Measurements from ENCODE around the gene TMEM252.

The TMEM252 gene, protein sequence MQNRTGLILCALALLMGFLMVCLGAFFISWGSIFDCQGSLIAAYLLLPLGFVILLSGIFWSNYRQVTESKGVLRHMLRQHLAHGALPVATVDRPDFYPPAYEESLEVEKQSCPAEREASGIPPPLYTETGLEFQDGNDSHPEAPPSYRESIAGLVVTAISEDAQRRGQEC

DNA sequence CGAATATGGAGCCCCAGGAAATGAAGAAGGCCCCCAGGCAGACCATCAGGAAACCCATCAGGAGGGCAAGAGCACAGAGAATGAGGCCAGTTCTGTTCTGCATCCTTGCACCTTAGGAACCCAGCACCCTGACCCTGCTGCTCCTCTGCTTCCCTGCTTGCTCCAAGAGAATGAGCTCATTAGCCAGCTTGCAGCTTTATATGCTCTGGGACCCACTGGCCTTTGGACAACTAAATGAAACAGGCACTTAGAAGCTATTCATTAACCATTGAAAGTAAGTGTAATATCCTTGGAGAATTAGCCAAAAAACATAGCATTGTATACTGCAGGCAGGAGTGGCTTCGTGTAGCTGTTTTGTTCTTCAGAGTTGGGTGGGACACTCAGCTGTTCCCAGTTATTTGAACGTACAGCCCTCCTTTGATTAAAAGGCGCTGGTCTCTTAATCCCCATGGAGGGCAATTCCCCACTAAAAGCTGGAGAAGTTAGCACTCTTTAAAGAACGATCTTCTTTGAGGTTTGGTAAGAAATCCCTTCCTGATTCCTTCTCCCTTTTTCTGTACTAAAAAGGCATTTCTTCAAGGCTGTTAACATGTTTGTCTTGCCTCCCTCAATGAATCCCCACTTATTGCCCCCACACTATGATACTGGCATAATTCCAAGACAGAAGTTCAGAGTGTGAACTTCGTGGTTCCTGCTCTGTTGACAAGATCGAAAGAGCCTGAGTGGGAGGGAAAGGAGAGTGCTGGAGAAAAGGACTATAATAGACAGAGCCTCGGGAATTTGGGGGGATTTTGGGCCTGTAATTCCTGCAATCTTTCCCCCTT, at the start of gene TMEM252:
TMEM252 (minus strand) TSS at position 172 of the 824 bp plus-strand sequence; CDS start at position 103, 69 bp downstream.
- no peak for DNase-seq

DNA sequence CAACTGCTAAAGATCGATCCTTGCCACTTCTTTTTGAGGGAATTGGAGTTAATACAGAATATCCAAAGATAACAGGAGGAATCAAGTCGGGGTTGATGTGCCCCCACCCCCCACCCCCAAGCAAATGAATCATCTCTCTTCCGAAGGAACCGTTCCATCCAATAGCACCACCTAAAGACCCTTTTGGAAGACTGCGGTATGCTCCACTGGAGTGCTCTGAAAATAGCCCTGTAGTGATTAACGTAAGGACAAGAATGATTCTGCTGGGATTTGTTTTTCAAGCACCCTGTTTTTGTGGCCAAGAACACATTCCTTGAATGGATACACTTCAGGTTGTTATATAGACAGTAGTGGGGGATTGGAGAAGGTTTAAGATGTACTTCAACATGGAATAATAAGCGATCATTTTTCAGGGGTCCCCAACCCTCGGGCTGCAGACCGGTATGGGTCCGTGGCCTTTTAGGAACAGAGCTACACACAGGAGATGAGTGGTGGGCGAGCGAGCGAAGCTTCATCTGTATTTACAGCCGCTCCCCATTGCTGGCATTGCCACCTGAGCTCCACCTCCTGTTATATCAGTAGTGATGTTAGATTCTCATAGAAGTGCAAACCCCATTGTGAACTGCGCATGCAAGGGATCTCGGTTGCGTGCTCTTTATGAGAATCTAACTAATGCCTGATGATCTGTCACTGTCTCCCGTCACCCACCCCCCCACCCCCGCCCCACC, 44.5 kb upstream of the TMEM252 start:
- DNase-seq, result no peak

DNA sequence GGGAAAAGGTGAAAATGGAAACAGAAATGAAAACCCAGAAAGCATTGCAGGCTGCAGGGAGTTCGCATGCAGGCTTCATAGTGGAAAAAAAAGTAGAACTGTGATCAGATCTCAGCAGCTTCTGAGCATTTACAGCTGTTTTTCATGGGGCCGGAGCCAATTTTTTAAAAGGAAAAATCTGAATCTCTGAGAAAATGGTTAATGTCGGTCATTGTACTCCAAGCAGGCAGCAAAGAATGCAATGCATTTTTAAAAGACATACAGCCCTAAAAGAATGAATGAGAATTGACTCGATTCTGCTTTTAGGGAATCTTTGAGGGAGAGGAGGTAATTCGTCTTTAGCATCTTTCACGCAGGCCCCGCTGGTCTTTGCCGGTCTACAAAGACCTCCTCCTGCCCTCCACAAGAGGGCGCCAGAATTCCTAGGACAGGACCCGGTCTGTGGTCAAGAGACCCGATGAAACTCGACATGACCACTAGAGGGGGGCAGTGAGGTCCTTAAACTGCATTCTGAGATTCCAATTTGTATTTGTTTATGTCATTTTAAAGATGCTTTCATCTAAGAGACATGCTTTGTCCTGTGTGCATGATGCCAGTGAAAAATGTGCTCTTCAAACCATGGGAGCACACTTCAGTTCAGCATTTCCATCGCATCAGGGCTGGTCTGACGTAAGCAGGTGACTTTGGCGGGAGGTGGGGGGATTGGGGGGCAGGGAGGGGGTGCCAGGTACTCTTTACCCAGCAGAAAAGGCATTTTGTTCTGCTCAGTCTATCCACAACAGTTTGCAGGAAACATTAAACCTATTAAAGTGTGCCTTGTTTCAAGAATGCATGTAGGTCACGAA, 43.7 kb upstream of the TMEM252 start:
- peak; percentile 85 for DNase-seq

DNA sequence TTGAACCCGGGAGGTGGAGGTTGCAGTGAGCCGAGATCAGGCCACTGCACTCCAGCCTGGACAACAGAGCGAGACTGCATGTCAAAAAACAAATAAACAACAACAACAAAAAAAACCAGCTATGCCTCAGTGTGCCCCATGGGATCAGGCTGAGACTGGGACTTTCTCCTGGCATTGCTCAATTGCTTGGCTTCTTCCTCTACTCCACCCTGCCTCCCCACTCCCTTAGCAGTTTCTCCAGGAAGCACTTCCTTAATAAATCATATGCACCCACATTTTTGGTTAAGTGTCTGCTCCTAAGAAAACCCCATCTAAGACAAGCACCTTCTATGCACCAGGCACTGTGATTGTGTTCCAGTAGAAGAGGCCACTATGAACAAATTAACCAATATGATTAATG, 41.0 kb upstream of the TMEM252 start:
- DNase-seq, result no peak

DNA sequence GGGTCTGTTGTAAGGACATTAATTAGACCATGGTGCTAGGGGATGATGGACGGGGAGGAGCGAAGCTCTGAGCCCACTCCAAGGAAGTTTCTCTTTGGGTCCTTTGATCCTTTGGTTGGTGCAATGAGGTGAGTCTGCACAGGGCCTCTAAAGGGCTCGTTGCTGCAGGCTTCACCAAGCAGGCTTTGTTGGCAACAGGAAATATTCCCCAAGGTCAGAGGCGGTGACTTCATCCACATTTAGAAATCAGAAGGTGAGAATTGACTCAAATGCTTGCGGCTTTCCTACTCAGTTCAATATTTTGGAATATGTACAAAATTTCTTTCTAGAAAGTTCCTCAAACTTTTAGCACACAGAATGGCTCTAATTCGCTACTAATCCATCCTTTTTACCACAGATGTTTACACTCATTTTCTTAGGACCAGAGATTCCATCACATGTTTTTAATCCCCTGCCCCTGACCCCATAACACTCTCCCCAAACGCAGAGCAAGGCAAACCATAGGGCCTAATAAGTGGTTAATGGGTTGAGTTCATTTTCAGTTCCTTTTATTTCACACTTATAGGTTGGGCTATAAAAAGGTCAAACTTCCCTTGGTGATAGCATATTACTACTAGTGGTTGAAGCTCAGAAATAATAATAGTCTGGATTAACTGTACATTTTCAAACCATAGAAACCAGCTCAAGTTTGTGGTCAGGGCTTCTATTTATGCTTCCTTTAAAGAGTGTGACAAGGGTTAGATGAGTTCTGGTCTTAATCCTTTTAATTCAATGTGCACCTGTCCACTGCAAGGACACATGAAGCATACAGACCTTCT, 37.3 kb upstream of the TMEM252 start:
- DNase-seq, result no peak

DNA sequence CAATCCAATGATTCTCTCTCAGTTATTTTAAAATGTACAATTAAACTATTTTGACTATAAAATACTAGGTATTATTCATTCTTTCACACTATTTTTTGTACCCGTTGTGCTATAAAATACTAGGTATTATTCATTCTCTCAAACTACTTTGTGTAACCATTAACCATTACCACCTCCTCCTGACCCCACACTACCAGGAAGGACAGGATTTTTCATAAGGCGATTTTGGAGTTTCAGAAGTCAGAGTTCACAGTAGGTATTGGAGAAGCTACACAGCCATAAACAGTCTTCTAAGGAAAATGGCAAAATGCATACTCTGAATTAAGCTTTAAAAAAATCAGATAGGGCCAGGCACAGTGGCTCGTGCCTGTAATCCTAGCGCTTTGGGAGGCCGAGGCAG, 35.1 kb upstream of the TMEM252 start:
- DNase-seq, result no peak

DNA sequence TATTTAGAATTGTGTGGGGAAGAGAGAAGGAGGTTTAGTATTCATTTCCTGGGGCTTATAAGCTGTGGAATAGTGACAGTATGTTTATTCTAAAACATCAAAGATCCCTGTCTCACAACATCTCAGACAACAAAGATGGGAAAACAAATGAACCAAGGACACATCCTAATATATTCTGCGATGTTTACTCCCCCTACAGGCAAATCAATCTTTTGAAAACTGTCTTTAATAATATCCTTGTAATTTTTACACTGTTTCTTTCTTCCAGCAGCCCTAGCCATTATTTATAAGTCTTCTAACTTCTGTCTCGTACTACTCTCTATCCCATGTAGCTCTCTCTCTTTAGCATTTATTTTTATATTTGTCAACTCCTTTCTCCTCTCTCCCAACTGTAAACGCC, 33.5 kb upstream of the TMEM252 start:
- DNase-seq, result no peak

DNA sequence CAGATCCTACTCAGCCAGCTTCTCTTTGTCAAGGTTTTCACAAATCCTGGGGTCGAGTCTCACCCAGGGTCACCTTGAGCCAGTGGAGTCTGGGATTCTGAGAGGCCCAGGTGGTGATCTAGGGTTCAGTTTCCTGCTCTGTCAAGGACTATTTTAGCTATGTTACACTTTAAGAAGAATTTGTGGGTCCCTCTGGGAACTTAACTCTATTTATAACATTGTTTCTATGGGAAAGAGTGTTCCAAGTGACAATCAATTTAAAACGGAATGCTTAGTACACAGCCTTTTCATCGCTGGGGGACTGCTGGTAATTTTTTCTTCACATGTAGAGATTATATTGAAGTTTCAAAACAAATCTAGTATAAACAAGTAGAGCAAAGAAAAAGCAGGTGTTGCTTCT, 26.9 kb upstream of the TMEM252 start:
- DNase-seq, result no peak

DNA sequence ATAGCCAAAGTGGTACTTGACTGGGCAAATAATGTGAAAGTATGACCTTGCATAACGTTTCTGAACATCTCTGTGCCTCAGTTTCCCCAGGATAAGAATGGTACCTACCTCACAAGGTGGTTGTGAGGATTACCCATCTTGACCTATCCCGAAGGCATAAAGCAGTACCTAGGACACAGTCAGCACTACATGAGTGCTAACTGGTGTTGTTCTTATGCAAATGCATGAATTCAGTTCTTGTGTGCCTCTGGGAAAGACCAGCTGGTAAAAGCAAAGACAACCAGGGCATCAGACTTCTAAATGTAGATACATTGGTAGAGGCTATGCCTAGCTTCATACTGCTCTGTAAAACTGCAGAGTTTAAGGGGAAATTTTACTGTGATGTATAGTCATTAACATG, 21.8 kb upstream of the TMEM252 start:
- DNase-seq, result no peak

DNA sequence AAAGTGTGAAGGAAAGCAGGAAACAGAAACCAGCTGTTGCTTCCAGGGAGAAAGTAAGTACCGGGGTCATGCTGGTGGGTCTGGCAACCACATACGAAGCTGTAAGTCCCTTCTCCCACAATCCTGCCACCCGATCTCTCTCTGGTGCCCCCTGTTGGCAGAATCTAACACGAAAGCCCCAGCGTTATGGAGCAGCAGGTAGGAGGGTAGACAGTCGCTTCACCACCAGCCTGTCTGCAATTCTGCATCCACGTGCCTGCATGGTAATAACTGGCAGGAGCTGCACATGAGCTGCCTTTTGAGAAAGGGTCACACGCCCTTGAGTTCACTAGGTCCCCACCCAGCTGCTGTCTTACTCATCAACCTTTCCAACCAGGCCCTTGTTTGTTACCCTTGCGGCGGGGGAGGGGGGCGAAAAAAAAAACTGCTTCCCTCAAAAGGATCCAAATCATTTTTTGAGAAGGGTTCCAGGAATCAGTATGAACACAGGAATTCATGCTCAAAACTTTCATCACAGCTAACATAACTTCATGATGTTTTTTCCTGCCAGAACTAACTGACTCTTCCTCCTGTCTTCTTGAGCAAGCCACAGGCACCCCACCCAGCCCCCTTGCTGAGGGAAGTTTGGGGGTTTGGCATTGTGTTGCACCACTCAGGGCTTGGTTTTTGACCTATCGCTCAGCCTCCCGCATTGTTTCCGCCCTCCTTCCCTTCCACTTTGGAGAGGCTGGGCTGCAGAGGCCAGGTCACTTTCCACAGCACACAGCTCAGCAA, 19.6 kb upstream of the TMEM252 start:
- no peak for DNase-seq

DNA sequence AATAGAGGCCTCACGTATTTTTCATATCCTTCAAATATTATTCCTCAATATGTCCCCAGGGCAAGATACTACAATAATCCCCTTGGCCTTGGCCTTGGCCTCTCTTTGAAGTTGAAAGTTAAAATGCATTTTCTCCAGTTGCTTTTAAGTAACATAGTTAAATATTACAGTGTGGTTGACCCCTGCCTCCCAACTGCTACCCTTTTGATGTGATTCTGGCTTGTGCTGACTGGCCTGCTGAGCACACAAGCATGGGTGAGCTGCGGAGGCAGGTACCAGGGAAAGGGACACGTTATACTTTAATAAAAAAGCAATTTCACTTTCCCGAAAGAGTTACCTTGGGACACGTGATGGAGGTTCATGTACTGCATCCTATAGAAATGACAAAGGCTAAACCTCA, 17.9 kb upstream of the TMEM252 start:
- no peak for DNase-seq

DNA sequence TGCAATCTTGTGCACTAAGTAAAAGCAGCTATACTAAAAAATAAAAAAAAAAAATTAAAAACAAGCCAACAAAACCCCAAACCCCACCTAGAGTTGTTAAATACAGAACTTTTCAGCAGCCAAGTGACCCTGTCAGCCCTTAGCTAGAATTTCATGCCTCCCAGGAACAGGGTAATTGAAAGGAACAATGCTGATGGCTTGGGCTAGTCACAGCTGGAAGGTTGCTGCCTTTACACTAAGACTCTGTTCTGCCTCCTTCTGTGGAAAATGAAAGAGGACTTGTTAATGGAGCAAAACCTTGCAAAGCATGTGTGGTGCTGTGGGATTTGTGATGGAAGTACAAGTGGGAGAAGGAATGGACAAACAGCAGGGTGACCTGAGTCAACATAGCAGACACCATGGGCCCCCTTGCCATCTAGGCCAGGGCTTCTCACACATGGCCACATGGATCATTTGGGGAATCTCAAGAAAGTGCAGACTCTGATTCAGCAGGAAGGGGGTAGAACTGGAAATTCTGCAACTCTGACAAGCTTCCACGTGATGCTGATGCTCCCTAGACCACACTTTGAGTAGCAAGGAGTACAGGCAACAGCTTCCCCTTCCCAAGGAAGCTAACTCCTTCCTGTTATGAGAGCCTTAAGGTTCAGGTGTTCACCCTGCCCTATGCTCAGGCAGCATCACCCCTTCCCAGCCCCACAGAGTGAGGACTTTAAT, 14.9 kb upstream of the TMEM252 start:
- DNase-seq, result no peak

DNA sequence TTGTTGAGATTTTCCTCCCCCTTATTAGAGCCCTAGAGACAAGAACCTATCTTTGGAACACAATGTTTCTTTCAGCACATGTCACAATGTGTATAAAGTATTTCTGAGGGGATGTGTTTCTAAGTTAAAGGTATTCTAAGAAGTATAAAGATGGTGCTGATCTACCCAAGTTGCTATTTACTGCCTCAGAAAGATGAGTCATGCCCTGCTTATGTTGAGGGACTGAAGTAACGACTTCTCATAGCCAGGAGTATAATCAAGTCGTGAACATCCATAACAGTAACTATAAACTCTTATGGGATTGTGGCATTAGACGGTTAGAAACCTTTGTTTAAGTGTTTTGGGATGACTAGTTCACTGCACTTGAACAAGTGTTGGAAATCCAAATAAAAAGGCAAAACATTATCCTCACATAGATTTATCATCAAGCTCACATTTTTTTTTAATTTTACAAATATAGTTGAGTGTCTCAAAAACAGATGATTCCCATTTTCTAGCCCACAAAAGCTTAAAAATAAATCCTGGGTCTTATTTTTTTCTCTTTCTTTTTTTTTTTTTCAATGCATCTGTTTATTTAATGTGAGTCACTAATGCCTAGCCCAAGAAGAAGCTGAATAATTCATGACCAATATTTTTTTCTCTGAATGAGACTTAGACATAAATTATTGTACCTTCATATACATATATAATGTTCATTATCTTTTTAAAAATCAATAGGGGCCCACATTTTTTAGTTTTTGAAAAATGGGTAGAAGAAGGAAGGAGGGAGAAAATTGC, 12.2 kb upstream of the TMEM252 start:
- DNase-seq, result no peak

DNA sequence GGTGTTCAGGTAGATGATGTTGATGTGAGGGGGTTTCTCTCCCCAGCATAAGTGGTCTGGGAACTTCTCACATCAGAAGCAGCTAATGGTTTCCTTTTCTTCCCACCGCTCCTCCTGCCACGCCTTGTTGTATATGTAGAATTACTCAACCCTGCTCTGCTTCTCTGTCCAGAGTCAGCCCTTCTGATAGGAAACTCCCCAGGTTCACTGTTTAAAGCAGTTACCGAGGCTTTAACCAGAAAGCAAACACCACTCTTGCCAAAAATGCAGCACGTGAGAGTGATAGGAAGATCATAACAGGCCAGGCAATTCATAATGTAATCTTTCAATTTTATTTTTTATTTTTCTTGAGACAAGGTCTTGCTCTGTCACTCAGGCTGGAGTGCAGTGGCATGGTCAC, 10.5 kb upstream of the TMEM252 start:
- DNase-seq, result no peak

DNA sequence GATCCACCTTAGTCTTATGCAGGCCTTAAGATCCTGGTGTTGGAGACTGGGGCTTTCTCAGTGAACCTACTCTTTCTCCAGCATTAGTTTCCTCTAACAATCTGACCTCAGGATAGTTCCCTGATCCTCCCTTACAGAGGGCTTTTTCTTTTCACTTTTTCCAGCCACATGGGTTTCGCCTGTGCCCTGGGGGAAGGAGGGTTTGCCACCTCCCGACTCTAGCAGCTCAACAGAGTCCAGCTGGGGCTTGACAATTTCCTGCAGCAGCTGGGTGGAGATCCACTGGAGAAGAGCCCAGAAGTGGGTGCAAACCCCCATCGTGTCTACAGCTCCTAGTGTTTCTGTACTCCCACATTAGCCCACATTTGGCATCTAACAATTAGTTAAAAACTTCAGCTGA, 7.6 kb upstream of the TMEM252 start:
- DNase-seq, result no peak

DNA sequence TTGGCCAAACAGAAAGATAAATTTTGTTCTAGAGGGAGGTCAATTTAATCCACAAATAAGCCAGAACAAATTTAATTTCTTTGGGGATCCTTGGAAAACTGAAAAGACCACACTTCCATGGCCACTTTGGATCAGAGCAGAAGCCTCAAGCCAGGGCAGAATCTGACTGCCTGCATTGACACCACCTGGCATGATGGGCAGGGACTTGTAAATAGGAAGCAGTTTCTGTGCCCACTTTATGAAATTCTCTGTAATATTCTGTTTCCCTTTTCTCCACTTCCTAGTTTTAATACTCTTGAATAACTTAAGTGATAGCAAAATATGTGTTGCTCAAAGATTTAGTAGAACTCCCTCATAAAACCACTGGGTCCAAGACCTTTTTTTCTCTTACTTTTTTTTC, 6.7 kb upstream of the TMEM252 start:
- DNase-seq, result no peak

DNA sequence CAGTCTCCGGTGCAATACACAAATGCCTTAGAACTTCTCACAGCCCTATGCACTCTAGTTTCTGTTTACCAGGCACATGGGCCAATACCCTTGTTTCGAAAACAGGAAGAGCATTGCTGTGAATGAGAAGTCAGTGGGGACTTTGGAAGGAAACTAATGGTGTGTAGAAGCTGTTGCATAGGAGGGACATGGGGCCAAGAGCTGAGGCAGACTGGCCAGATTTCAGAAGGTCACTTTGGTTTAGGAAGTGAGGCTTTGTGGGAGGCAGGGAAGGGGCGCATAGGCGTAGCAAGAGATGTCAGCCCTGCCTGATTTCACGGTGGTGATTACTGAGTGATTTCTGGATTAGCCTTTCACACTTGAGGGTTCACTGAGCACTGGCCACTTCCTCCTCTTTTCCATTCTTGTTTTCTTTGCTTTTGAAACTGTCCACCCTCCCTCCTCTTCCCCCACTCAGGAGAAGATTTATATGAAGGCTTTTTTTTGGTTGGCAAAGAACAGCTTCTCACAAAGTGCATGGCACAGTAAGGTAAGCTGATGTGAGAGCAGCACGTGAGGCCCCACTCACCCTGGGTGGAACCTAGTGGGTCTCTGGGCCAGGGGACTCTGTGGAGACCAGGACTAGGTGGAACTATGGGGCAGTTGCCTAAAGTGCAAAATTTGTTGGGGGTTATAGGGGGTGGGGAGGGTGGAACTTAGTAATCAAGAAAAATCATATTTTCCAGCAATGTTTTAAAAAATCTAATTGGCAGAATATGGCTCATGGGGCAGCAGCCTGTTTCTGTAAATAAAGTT, 6.1 kb upstream of the TMEM252 start:
- no peak for DNase-seq

DNA sequence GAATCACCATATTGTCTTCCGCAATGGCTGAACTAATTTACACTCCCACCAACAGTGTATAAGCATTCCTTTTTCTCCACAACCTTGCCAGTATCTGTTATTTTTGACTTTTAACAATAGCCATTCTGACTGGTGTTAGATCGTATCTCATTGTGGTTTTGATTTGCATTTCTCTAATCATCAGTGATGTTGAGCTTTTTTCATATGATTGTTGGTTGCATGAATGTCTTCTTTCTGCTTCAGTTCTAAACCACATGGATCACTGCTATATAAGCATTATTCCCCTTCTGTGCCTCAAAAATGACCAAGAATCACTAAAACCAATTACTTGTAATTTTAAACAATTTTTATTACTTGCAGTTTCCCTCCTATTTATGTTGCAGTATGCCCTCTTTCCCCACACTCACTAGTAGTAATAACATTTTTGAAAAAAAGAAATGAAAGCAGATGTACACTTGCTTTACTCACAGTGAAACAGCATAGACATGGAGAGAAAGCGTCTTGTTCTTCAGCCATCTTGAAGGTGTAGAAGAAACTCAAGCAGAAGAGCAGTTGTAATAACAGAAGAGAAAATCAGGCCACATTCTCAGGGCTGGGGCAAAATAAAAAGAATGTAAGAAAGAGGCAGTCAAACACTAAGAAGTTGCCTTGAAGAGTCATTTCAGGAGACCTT, 4.5 kb upstream of the TMEM252 start:
- no peak for DNase-seq
